Ectodermal cell (in vitro differentiated cells): ENCODE results near the gene ARMC10.

Source experiments
- H3K27ac ChIP-seq: 2 replicates; pipeline ENCODE4 v1.7.0; 2013; ENCODE audit warnings: mild to moderate bottlenecking, low read depth, low read length; ENCODE audit not compliant: insufficient read depth, poor library complexity, severe bottlenecking
- H3K27me3 ChIP-seq: 2 replicates; pipeline ENCODE4 v1.7.0; 2013; ENCODE audit warnings: mild to moderate bottlenecking, low read length; ENCODE audit not compliant: insufficient read depth, control insufficient read depth, poor library complexity, severe bottlenecking
- H3K36me3 ChIP-seq: one replicate; pipeline ENCODE4 v1.7.0; 2013; ENCODE audit warnings: low read length; ENCODE audit not compliant: control insufficient read depth, insufficient read depth
- H3K4me1 ChIP-seq: one replicate; pipeline ENCODE4 v1.7.0; 2013; ENCODE audit warnings: low read length; ENCODE audit not compliant: control insufficient read depth, insufficient read depth
- H3K4me3 ChIP-seq: 2 replicates; pipeline ENCODE4 v1.7.0; 2013; ENCODE audit warnings: low read depth, low read length, control low read depth; ENCODE audit not compliant: insufficient read depth
- H3K9me3 ChIP-seq: 2 replicates; pipeline ENCODE4 v1.7.0; 2013; ENCODE audit warnings: mild to moderate bottlenecking, low read length, moderate library complexity; ENCODE audit not compliant: control insufficient read depth
- WGBS, 2 experiments: methylation state at CpG; one replicate each; pipeline ENCODE4 v1.1.7; 2013; ENCODE audit warnings: missing lambda C conversion rate in 2 of 2; 5-methylcytosine and 5-hydroxymethylcytosine counted together

The ARMC10 gene

GRCh38 chr7:103119791-103120291 lies 44.9 kb downstream of the ARMC10 start:
- H3K27me3 ChIP-seq = no peaks in the 10 kb centered on the region
- no peak overlapping the region for H3K4me3 ChIP-seq
- H3K36me3 ChIP-seq = peaks cover 3% of the 10 kb centered on the region
- H3K9me3 ChIP-seq = no peaks in the 10 kb centered on the region
- H3K4me1 ChIP-seq = no peaks in the 10 kb centered on the region
- no peak overlapping the region for H3K27ac ChIP-seq
- WGBS, 2 experiments = 96 to 98% methylated on average over 11 of the region's 11 CpGs

GRCh38 chr7:103120362-103120761 lies 45.4 kb downstream of the ARMC10 start:
- WGBS, 2 experiments = 78 to 95% methylated on average over 1 of the region's 1 CpG
- no peak overlapping the region for H3K4me3 ChIP-seq
- H3K4me1 ChIP-seq = no peaks in the 10 kb centered on the region
- H3K36me3 ChIP-seq = peaks cover 3% of the 10 kb centered on the region
- H3K27me3 ChIP-seq = no peaks in the 10 kb centered on the region
- H3K9me3 ChIP-seq = no peaks in the 10 kb centered on the region
- H3K27ac ChIP-seq = no peak overlapping the region

- Histone ChIP-seq H3K9me3 (no peaks in the 10 kb centered on the region), H3K4me3 (no peak overlapping the region), H3K4me1 (no peaks in the 10 kb centered on the region), H3K36me3 (peaks cover 3% of the 10 kb centered on the region), H3K27ac (no peak overlapping the region), H3K27me3 (no peaks in the 10 kb centered on the region)
Observed at GRCh38 chr7:103121641-103122040, 46.7 kb downstream of the ARMC10 start.

- peaks cover 3% of the 10 kb centered on the region for H3K36me3 ChIP-seq
- H3K27me3 ChIP-seq = no peaks in the 10 kb centered on the region
- no peaks in the 10 kb centered on the region for H3K9me3 ChIP-seq
Observed at GRCh38 chr7:103123529-103123928, 48.6 kb downstream of the ARMC10 start.

GRCh38 chr7:103124429-103124979 lies 49.6 kb downstream of the ARMC10 start:
- Histone ChIP-seq H3K9me3 (no peaks in the 10 kb centered on the region), H3K4me3 (no peak overlapping the region), H3K4me1 (no peaks in the 10 kb centered on the region), H3K36me3 (peaks cover 3% of the 10 kb centered on the region), H3K27ac (no peak overlapping the region), H3K27me3 (no peaks in the 10 kb centered on the region)
- 73 to 81% methylated on average over 4 to 6 of the region's 6 CpGs for WGBS, 2 experiments

More at GRCh38 chr7:103123529-103123928, 48.6 kb downstream of the ARMC10 start:
- H3K27ac ChIP-seq = no peak overlapping the region
- WGBS, 2 experiments = 45 to 93% methylated on average over 1 to 2 of the region's 3 CpGs
- H3K4me1 ChIP-seq = no peaks in the 10 kb centered on the region
- no peak overlapping the region for H3K4me3 ChIP-seq

GRCh38 chr7:103127006-103127405 lies 52.1 kb downstream of the ARMC10 start:
- Histone ChIP-seq H3K9me3 (no peaks in the 10 kb centered on the region), H3K27ac (no peak overlapping the region), H3K4me1 (no peaks in the 10 kb centered on the region), H3K4me3 (no peak overlapping the region), H3K36me3 (no peaks in the 10 kb centered on the region), H3K27me3 (no peaks in the 10 kb centered on the region)
- 83 to 89% methylated on average over 2 of the region's 2 CpGs for WGBS, 2 experiments

- Histone ChIP-seq H3K27me3 (no peaks in the 10 kb centered on the region), H3K4me1 (no peaks in the 10 kb centered on the region), H3K9me3 (no peaks in the 10 kb centered on the region), H3K36me3 (no peaks in the 10 kb centered on the region), H3K27ac (no peak overlapping the region), H3K4me3 (no peak overlapping the region)
- 90 to 94% methylated on average over 4 to 6 of the region's 6 CpGs for WGBS, 2 experiments
Observed at GRCh38 chr7:103129702-103130549, 55.0 kb downstream of the ARMC10 start.

GRCh38 chr7:103130901-103131624 lies 56.1 kb downstream of the ARMC10 start:
- WGBS, 2 experiments = 82% methylated on average over 8 to 9 of the region's 9 CpGs
- Histone ChIP-seq H3K4me1 (no peaks in the 10 kb centered on the region), H3K4me3 (no peak overlapping the region), H3K27me3 (no peaks in the 10 kb centered on the region), H3K9me3 (no peaks in the 10 kb centered on the region), H3K27ac (no peak overlapping the region), H3K36me3 (no peaks in the 10 kb centered on the region)

GRCh38 chr7:103132995-103133688 lies 58.2 kb downstream of the ARMC10 start:
- no peaks in the 10 kb centered on the region for H3K9me3 ChIP-seq
- no peaks in the 10 kb centered on the region for H3K27me3 ChIP-seq
- H3K4me1 ChIP-seq = no peaks in the 10 kb centered on the region
- H3K4me3 ChIP-seq = no peak overlapping the region
- no peaks in the 10 kb centered on the region for H3K36me3 ChIP-seq
- H3K27ac ChIP-seq = no peak overlapping the region
- 81% methylated on average over 7 to 9 of the region's 9 CpGs for WGBS, 2 experiments
